ENCODE results near the gene SNX9. TPM values are rescaled to one million over a fixed set of nuclear protein-coding genes. Genes with fewer than 3 reads are reported as not detected.
"Not testable (repeated sequence)": the region's sequence is repeated elsewhere in the genome, so short reads cannot be mapped to it uniquely, and the experiment has no call there.

The SNX9 gene
- total RNA-seq, 1 experiment from 2014 or later: 33.1 TPM

GRCh38 chr6:157792671-157793070 lies 30.4 kb upstream of the SNX9 start:
- ChIA-PET POLR2A (interaction anchor here (2.7 kb wide), 1 partner anchor 28 kb away, joined by 7 read pairs; no protein-coding TSS in a partner anchor), CTCF (interaction anchor here (0.6 to 0.7 kb wide), 2 partner anchors 190 to 470 kb away, joined by 3 read pairs; no protein-coding TSS in a partner anchor)
- Mint-ChIP-seq H3K27ac (ENCODE audit: low read depth, unreplicated experiment) (no peak overlapping the region), H3K9me3 (ENCODE audit: unreplicated experiment) (no peaks in the 10 kb centered on the region), H3K36me3 (ENCODE audit: insufficient read depth, unreplicated experiment) (no peaks in the 10 kb centered on the region), H3K27me3 (ENCODE audit: insufficient read depth, unreplicated experiment) (no peaks in the 10 kb centered on the region), H3K4me3 (ENCODE audit: unreplicated experiment) (no peak overlapping the region), H3K4me1 (ENCODE audit: insufficient read depth, unreplicated experiment) (no peaks in the 10 kb centered on the region)
- intact Hi-C loops (cut with micrococcal nuclease): no loop called here
- DNase-seq (ENCODE audit: unreplicated experiment): no peak
- BruUV-seq (replicated peaks): no TSS peak
- no peak for TF ChIP-seq CTCF (IDR thresholded peaks at IDR 0.05; ENCODE audit: unreplicated experiment)

GRCh38 chr6:157794012-157794411 lies 29.0 kb upstream of the SNX9 start:
- H3K36me3 Mint-ChIP-seq (ENCODE audit: insufficient read depth, unreplicated experiment); BruUV-seq (replicated peaks); DNase-seq (ENCODE audit: unreplicated experiment); H3K27me3 Mint-ChIP-seq (ENCODE audit: insufficient read depth, unreplicated experiment); H3K4me3 Mint-ChIP-seq (ENCODE audit: unreplicated experiment); intact Hi-C loops (cut with micrococcal nuclease); H3K9me3 Mint-ChIP-seq (ENCODE audit: unreplicated experiment); H3K4me1 Mint-ChIP-seq (ENCODE audit: insufficient read depth, unreplicated experiment); H3K27ac Mint-ChIP-seq (ENCODE audit: low read depth, unreplicated experiment): not testable (repeated sequence)
- ChIA-PET POLR2A (interaction anchor here (0.6 to 0.7 kb wide), 2 partner anchors 14 to 39 kb away, joined by 3 to 5 read pairs; no protein-coding TSS in a partner anchor), CTCF (interaction anchor here (0.6 to 0.7 kb wide), 2 partner anchors 37 to 80 kb away, joined by 3 read pairs; no protein-coding TSS in a partner anchor)

- H3K9me3 Mint-ChIP-seq (ENCODE audit: unreplicated experiment): no peaks in the 10 kb centered on the region
- no TSS peak for BruUV-seq (replicated peaks)
- intact Hi-C loops (cut with micrococcal nuclease): no loop called here
- POLR2A ChIA-PET: no interaction called here
- H3K27ac Mint-ChIP-seq (ENCODE audit: low read depth, unreplicated experiment): no peak overlapping the region
- TF ChIP-seq CTCF (IDR thresholded peaks at IDR 0.05; ENCODE audit: unreplicated experiment): no peak
- H3K4me1 Mint-ChIP-seq (ENCODE audit: insufficient read depth, unreplicated experiment): peaks cover 4% of the 10 kb centered on the region
- DNase-seq (ENCODE audit: unreplicated experiment): no peak
- CTCF ChIA-PET: no interaction called here
- no peaks in the 10 kb centered on the region for H3K27me3 Mint-ChIP-seq (ENCODE audit: insufficient read depth, unreplicated experiment)
- H3K36me3 Mint-ChIP-seq (ENCODE audit: insufficient read depth, unreplicated experiment): no peaks in the 10 kb centered on the region
- H3K4me3 Mint-ChIP-seq (ENCODE audit: unreplicated experiment): no peak overlapping the region
Observed at GRCh38 chr6:157795841-157796240, 27.2 kb upstream of the SNX9 start.

- H3K27ac Mint-ChIP-seq (ENCODE audit: low read depth, unreplicated experiment): no peak overlapping the region
- BruUV-seq (replicated peaks): no TSS peak
- no peaks in the 10 kb centered on the region for H3K9me3 Mint-ChIP-seq (ENCODE audit: unreplicated experiment)
- H3K27me3 Mint-ChIP-seq (ENCODE audit: insufficient read depth, unreplicated experiment): no peaks in the 10 kb centered on the region
- H3K4me3 Mint-ChIP-seq (ENCODE audit: unreplicated experiment): no peak overlapping the region
- intact Hi-C loops (cut with micrococcal nuclease): no loop called here
- ChIA-PET POLR2A (interaction anchor here (0.8 kb wide), 1 partner anchor 11 kb away, joined by 3 read pairs; no protein-coding TSS in a partner anchor), CTCF (no interaction called here)
- peaks cover 8% of the 10 kb centered on the region for H3K4me1 Mint-ChIP-seq (ENCODE audit: insufficient read depth, unreplicated experiment)
- no peak for DNase-seq (ENCODE audit: unreplicated experiment)
- TF ChIP-seq CTCF (IDR thresholded peaks at IDR 0.05; ENCODE audit: unreplicated experiment): no peak
- no peaks in the 10 kb centered on the region for H3K36me3 Mint-ChIP-seq (ENCODE audit: insufficient read depth, unreplicated experiment)
Observed at GRCh38 chr6:157798851-157799250, 24.2 kb upstream of the SNX9 start.

- H3K9me3 Mint-ChIP-seq (ENCODE audit: unreplicated experiment); BruUV-seq (replicated peaks); H3K4me1 Mint-ChIP-seq (ENCODE audit: insufficient read depth, unreplicated experiment); POLR2A ChIA-PET; H3K27ac Mint-ChIP-seq (ENCODE audit: low read depth, unreplicated experiment); CTCF ChIA-PET; intact Hi-C loops (cut with micrococcal nuclease); H3K4me3 Mint-ChIP-seq (ENCODE audit: unreplicated experiment); H3K27me3 Mint-ChIP-seq (ENCODE audit: insufficient read depth, unreplicated experiment); DNase-seq (ENCODE audit: unreplicated experiment); H3K36me3 Mint-ChIP-seq (ENCODE audit: insufficient read depth, unreplicated experiment): not testable (repeated sequence)
Observed at GRCh38 chr6:157799561-157799960, 23.5 kb upstream of the SNX9 start.

All from MCF 10A (cell line).